HT-29 (cell line): ENCODE results near the gene MBTPS1. TPM values are rescaled to one million over a fixed set of nuclear protein-coding genes. Genes with fewer than 3 reads are reported as not detected.

Source experiments
- DNase-seq: peaks from one replicate; pipeline ENCODE4 v3.0.0-alpha.2; 2015; ENCODE audit warnings: low spot score
- small RNA-seq: library from RNA; depleted of rRNA; stranded (forward); fragments of <200 nt; gene quantifications from one replicate; pipeline ENCODE3, GENCODE V24; 2014
- total RNA-seq: library from RNA; depleted of rRNA; stranded (reverse); fragments of >200 nt; shearing (Covaris generic); gene quantifications from 2 replicates; pipeline ENCODE4 v1.2.3, GENCODE V29; 2014; rRNA removed

The MBTPS1 gene
- total RNA-seq, 1 experiment from 2014 or later, result 57.4 TPM

DNA sequence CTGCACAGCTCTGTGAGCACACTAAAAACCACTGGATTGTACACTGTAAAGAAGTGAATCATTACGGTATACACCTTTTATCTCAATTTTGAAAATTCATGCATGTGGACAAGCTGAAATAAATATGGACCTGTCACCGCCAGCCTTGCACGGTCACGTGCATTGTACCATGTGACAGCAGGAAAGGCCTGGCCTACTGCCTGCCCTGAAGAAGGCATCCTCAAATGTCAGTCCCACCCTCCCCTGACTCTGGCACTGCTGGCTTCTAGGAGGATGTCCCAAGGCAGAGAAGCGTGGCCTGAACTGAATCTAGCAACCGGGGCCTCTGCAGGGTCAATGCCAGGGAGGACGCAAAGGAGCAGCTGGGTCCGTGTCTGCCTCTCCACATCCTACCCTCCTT lies 108.8 kb downstream of the MBTPS1 start:
- no peak for DNase-seq

GRCh38 chr16:84007520-84007919 lies 109.2 kb downstream of the MBTPS1 start:
- DNase-seq, result no peak

DNA sequence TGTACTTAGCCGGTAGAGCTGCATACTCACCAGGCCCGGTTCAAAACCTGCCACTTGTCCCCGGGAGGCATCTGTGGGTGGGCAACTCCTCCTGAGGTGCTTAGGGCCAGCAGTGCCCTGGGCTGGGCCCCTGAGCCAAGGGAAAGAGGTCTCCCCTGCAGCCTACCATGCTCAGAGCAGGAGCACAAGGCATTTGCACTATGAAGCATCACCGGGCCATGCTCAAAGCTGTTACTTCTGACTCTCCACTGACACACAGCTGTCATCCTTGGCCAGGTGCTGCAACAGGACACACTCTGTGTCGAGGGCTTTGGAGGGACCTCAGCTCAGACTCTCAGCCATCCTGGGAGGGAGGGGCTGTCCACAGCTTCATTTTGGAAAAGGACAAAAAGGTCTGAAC lies 111.4 kb downstream of the MBTPS1 start:
- no peak for DNase-seq

DNA sequence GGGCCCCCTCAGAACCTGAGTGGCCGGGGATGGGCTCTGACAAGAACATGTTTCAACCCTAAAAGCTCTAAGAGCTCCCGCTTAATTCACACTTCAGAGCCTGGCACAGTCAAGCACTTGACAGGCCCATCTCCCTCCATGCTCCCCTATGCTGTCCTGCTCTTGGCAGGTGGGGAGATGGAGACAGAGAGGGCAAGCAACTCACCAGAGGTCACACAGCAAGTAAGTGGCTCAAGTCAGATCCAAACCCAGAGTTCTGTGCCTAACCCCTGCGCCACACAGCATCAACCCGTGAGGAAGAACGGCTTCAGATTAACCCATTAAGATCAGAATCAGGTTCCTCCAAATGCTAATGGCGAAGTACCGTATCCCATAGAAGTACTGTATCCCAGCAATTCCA lies 112.3 kb downstream of the MBTPS1 start:
- DNase-seq, result no peak

Small RNA genes lying within 50 kb of the gene (small RNA-seq; reads per million reads assigned to genes)
- 0.43 reads per million for gene RNA5SP432

Other genes starting within 250 kb of the MBTPS1 start
- gene MLYCD, start 217.8 kb downstream of the MBTPS1 start, total RNA-seq, result 3.0 and 3.1 TPM in 2 replicates
- 14.2 and 16.1 TPM in 2 replicates for gene OSGIN1, start 163.7 kb downstream of the MBTPS1 start, total RNA-seq
- 0.10 TPM in 1 of 2 replicates, not detected in the other for gene NECAB2, start 148.7 kb downstream of the MBTPS1 start, total RNA-seq
- gene SLC38A8, start 74.1 kb downstream of the MBTPS1 start, total RNA-seq, result not detected in 2 replicates
- 5.8 and 6.6 TPM in 2 replicates for gene HSDL1, start 28.2 kb upstream of the MBTPS1 start, total RNA-seq
- gene DNAAF1, start 28.4 kb upstream of the MBTPS1 start, total RNA-seq, result 0.03 and 0.08 TPM in 2 replicates
- 39.8 and 47.0 TPM in 2 replicates for gene TAF1C, start 70.1 kb upstream of the MBTPS1 start, total RNA-seq
- gene ADAD2, start 74.2 kb upstream of the MBTPS1 start, total RNA-seq, result not detected in 2 replicates
- gene KCNG4, start 123.1 kb upstream of the MBTPS1 start, total RNA-seq, result not detected in 2 replicates
- not detected in 2 replicates for gene WFDC1, start 177.9 kb upstream of the MBTPS1 start, total RNA-seq